Endometrium (tissue), 2 donors: ENCODE data around the gene SCLY.
"Not testable (repeated sequence)": the region's sequence is repeated elsewhere in the genome, so short reads cannot be mapped to it uniquely, and the experiment has no call there.

Experiments used
- FAIRE-seq: peaks from 2 replicates; lab custom pipeline; 2012; peaks lifted over from hg19 to GRCh38; lab: Jason Lieb, UNC
- donor health status: control.
- donor health status: control.

Gene SCLY

GRCh38 chr2:238040918-238041317 lies 19.9 kb upstream of the SCLY start:
- FAIRE-seq: no peak

GRCh38 chr2:238042090-238042489 lies 18.7 kb upstream of the SCLY start:
- no peak for FAIRE-seq

DNA sequence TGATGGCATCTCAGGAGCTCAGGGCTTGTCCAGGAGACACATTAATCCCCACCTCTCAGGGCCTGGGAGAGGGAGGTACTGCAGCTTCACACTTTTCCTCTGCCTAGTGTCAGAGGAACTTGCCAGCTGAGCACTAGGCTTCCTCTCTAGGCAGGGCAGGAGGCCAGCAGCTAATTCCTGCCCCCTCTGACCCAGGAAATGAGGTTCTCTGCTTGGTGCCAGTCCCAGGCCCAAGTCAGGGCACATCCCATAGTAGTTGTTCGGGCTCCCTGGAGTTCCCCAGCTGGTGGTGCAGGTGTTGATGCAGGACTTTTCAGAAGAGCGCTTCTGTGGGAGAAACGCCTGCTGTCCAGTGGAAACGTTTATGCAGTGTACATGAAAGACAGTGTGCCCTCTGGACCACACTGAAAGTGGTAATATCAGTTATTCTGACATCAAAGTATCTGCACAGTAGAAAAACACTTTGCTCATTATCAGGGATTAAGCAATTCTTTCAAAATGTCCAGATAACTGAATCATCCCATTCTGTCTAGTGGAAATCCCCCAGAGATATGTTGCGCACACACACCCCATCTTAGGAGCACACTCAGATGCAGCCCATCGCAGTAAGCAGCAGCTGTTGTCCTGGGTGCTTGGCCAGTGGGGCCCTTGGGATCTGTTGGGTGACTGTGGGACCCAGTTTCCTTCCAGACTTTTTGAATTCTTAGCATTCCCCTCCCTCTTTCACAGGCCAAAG lies 17.8 kb upstream of the SCLY start:
- no peak for FAIRE-seq

- FAIRE-seq: no peak
Measured at GRCh38 chr2:238043851-238044250, 16.9 kb upstream of the SCLY start.

GRCh38 chr2:238045575-238045974 lies 15.2 kb upstream of the SCLY start:
- no peak for FAIRE-seq

DNA sequence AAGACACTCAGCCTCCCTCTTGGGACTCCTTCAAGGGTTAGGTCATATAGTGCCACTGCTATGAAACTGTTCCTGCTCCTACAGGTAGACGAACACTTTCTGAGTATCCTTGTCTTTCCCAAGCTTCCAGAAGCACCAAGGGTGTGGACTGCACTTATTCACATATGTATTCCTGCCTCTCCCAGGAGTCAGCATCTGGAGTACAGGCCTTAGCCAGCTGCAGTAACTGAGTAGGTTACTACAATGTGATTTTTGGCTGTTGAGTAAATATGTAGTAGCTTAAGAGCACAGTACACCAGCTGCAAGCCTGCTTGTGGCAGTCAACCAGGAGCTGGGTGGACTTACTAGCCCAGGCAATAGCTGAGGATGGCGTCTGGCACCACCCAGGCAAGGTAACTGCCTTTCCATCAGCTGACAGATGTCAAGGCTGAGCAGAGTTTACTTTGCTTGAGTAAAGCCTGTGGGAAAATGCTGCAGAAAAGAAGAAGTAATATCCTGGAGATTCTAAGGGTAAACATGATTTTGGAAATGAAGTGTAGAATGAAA lies 14.0 kb upstream of the SCLY start:
- no peak for FAIRE-seq

DNA sequence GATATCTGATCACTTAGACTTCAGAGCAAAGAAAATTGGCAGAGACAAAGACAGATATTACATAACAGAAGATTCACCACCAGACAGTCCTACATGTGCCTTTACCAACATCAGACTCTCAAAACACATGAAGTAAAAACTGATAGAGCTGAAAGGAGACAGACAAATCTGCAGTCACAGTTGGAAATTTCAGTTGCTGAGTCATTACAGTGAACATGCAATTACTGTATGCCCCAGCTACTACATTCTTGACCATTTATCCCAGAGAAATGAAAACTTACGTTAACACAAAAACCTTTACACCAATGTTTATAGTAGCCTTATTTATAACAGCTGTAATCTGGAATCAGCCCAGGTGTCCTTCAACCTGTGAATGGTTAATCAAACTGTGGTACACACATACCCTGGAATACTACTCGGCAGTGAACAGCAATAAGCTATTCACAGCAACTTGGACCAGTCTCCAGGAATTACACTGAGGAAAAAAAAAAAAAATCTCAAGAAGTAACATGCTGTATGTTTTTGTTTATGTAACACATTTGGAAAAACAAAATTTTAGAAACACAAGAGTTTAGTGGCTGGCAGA lies 7.5 kb upstream of the SCLY start:
- no peak for FAIRE-seq

GRCh38 chr2:238055841-238056240 lies 5.0 kb upstream of the SCLY start:
- no peak for FAIRE-seq

DNA sequence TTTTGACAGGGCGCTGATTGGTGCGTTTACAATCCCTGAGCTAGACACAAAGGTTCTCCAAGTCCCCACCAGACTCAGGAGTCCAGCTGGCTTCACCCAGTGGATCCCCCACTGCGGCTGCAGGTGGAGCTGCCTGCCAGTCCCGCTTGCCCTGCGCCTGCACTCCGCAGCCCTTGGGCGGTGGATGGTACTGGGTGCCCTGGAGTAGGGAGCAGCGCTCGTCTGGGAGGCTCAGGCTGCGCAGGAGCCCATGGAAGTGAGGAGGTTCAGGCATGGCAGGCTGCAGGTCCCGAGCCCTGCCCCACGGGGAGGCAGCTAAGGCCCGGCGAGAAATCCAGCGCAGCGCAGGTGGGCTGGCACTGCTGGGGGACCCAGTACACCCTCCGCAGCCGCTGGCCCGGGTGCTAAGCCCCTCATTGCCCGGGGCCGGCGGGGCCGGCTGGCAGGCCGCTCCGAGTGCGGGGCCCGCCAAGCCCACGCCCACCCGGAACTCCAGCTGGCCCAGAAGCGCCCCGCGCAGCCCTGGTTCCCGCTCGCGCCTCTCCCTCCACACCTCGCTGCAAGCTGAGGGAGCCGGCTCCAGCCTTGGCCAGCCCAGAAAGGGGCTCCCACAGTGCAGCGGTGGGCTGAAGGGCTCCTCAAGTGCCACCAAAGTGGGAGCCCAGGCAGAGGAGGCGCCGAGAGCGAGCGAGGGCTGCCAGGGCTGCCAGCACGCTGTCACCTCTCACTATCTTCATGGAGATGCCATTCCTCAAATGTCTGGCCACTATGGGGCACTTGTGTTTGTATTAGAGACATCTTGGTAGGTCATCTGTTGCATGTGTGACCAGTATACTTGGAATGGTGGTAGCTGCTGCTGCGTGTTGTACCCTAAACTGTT lies 2.9 kb upstream of the SCLY start:
- not testable (repeated sequence) for FAIRE-seq

- FAIRE-seq: no peak
Measured at GRCh38 chr2:238059505-238059904, 1.3 kb upstream of the SCLY start.

GRCh38 chr2:238060096-238060541 lies 682 bp upstream of the SCLY start:
- FAIRE-seq: no peak

DNA sequence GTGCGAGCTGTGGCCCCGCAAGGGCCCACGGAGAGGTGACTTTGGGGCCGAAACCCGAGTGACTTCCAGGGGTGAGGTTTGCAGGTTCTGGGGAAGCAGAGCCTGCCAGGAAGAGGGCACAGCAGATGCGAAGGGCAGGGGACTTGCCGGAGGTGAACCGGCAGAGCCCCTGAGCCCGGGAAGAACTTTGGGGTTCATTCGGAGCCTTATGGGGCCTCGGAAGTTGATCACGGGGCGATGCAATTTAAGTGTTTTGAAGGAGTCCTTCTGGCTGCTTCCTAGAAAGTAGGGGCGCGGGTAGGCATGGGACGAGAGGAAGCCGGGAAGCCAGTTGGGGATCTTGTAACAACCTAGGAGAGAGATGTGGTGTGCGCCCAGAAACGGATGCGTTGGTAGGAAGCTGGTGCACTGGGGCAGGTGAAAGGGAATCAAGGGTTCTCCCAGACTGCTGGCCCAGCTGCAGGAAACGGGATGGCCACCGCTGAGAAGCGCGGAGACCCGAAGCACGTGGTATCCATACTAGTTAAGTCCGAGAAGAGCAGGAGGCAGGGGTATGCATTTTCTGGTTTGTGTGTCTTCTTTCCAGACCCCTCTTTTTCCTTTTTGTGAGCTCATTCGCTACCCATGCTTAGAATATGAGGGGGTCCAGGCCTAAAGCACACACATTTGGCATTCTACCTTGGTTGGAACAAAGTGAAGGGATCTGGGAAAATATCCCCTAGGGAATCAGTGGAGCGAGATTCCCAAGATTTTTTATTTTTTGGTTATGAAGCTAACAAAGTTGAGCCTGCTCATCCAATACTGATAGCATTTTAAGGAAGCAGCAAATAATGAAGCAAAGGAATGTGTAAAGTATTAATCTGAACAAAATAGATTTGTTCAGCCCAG lies 758 bp downstream of the SCLY start:
- no peak for FAIRE-seq

DNA sequence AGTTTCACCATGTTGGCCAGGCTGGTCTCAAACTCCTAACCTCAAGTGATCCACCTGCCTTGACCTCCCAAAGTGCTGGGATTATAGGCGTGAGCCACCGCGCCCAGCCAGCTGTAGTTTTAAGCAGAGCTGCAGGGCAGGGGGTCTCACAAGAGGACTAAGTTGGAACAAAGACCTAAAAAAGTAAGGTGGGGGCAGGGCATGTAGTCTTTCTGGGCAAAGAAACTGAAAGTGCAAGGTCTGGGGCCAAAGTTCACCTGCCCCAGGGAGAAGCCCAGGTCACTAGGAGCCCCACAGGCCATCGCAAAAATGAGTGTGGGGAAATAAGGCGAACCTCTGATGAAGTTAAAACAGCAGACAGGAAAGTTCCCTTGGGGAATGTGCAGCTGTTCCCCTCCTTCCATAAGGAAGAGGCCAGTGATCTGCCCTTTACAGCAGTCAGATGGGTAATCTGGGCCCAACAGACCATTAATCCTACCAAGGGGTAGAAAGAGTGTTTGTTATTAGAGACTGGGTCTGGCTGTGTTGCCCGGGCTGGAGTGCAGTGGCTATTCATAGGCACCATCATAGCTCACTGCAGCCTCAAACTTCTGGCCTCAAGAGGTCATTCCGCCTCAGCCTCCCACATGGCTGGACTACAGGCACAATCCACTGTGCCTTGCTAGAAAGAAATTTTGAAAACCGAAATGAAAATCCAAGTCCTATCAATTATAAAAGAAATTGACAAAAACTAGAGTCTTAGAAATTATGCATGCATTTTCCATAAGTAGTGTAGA lies 2.8 kb downstream of the SCLY start:
- no peak for FAIRE-seq

DNA sequence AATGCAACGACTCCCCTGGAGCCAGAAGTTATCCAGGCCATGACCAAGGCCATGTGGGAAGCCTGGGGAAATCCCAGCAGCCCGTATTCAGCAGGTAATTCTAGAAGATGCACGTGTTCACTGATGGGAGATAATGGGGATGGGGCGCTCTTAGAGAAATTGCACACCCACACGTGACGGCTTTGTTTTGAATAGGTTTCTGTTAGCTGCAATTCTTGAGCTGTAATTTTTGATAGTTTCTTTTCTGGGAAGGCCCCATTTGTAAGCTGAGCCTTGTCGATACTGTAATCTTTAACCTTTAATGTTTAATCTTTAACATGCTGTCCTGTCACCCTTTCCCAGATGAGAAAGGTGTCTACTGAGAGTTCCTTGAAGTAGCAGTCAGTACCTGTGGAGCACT lies 3.6 kb downstream of the SCLY start:
- FAIRE-seq: no peak

DNA sequence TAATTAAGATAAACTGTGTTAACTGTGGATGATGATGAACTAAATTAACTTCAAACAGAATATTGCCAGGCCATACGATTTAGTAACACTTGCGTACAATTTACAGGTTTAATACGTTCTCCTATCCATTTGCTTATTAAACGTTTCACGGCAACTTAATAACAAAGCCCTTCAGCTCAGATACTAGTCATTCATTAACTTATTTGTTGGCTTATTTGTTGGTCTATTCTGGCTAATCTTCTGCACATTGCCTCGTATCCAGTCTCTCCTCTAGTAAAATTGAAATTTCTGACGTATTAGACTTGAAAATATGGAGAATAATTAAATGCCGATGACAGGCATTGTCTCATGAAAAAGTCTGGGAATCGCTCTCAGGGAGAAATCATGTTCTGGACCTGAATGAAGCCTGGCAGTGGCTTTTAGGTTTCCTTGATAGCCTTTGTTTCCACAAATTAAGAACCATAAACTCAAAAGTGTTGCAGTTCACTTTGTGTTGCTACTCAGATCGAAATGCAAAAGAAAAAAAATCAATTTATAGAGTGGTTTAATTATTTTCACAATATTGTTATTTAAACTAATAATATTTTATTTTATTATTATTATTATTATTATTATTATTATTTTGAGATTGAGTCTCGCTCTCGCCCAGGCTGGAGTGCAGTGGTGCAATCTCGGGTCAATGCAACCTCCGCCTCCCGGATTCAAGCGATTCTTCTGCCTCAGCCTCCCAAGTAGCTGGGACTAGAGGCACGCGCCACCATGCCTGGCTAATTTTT lies 4.5 kb downstream of the SCLY start:
- no peak for FAIRE-seq

GRCh38 chr2:238066218-238066617 lies 5.4 kb downstream of the SCLY start:
- no peak for FAIRE-seq

DNA sequence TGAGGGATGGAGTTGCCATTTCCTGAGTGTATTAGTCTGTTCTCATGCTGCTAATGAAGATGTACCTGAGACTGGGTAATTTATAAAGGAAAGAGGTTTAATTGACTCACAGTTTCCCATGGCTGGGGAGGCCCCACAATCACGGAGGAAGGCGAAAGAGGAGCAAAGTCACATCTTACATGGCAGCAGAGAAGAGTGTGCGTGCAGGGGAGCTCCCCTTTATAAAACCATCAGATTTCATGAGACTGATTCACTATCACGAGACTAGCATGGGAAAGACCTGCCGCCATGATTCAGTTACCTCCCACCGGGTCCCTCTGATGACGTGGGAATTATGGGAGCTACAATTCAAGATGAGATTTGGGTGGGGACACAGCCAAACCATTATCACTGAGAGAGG lies 5.9 kb downstream of the SCLY start:
- not testable (repeated sequence) for FAIRE-seq

DNA sequence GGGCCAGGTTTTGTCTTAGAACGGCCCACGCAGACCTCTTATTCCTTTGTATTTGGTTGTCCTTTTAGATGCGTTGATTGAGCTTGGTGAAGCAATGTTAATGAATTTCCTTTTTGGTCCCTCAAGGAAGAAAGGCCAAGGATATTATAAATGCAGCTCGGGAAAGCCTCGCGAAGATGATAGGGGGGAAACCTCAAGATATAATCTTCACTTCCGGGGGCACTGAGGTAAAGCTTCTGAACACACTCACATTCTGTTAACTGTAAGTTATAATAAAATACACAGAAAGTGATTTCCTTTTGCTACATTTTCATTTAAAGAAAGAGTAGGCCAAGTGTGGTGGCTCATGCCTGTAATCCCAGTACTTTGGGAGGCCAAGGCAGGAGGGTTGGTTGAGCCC lies 7.1 kb downstream of the SCLY start:
- no peak for FAIRE-seq

GRCh38 chr2:238069021-238069709 lies 8.4 kb downstream of the SCLY start:
- no peak for FAIRE-seq

- FAIRE-seq: no peak
Measured at GRCh38 chr2:238069877-238070276, 9.1 kb downstream of the SCLY start.
